Measurements from ENCODE around the gene CHCHD1.

Gene CHCHD1

GRCh38 chr10:73758704-73759511 lies 22.9 kb upstream of the CHCHD1 start:
- no peak overlapping the region for H3K4me3 ChIP-seq (ENCODE audit: low read length)
- TF ChIP-seq CTCF (conservative IDR thresholded peaks at IDR 0.05; ENCODE audit: low read depth, low read length) = no peak
- no peak for DNase-seq (ENCODE audit: low read depth)

GRCh38 chr10:73759512-73760115 lies 22.2 kb upstream of the CHCHD1 start:
- DNase-seq (ENCODE audit: low read depth) = no peak
- TF ChIP-seq CTCF (conservative IDR thresholded peaks at IDR 0.05; ENCODE audit: low read depth, low read length) = no peak
- no peak overlapping the region for H3K4me3 ChIP-seq (ENCODE audit: low read length)

GRCh38 chr10:73761781-73762180 lies 20.1 kb upstream of the CHCHD1 start:
- no peak overlapping the region for H3K4me3 ChIP-seq (ENCODE audit: low read length)
- no peak for TF ChIP-seq CTCF (conservative IDR thresholded peaks at IDR 0.05; ENCODE audit: low read depth, low read length)
- DNase-seq (ENCODE audit: low read depth) = no peak

- TF ChIP-seq CTCF (conservative IDR thresholded peaks at IDR 0.05; ENCODE audit: low read depth, low read length) = no peak
- no peak for DNase-seq (ENCODE audit: low read depth)
These were observed 18.9 kb upstream of the CHCHD1 start for GRCh38 chr10:73762915-73763314.

GRCh38 chr10:73763343-73763742 lies 18.5 kb upstream of the CHCHD1 start:
- TF ChIP-seq CTCF (conservative IDR thresholded peaks at IDR 0.05; ENCODE audit: low read depth, low read length) = no peak
- DNase-seq (ENCODE audit: low read depth) = no peak
- H3K4me3 ChIP-seq (ENCODE audit: low read length) = no peak overlapping the region

More at GRCh38 chr10:73762915-73763314, 18.9 kb upstream of the CHCHD1 start:
- no peak overlapping the region for H3K4me3 ChIP-seq (ENCODE audit: low read length)

GRCh38 chr10:73765066-73765465 lies 16.8 kb upstream of the CHCHD1 start:
- no peak for DNase-seq (ENCODE audit: low read depth)
- TF ChIP-seq CTCF (conservative IDR thresholded peaks at IDR 0.05; ENCODE audit: low read depth, low read length) = no peak
- H3K4me3 ChIP-seq (ENCODE audit: low read length) = no peak overlapping the region

GRCh38 chr10:73768881-73769280 lies 13.0 kb upstream of the CHCHD1 start:
- no peak for DNase-seq (ENCODE audit: low read depth)
- H3K4me3 ChIP-seq (ENCODE audit: low read length) = no peak overlapping the region
- no peak for TF ChIP-seq CTCF (conservative IDR thresholded peaks at IDR 0.05; ENCODE audit: low read depth, low read length)
